Dendritic cell treated with granulocyte-macrophage colony-stimulating factor and Interleukin-4, amounts not matched to agents 40 ng/mL and 50 ng/mL, for 4 days (primary cell): ENCODE results near the gene SIM2.
"Not testable (repeated sequence)": the region's sequence is repeated elsewhere in the genome, so short reads cannot be mapped to it uniquely, and the experiment has no call there.

Source experiments
- H3K27ac Mint-ChIP-seq: one replicate; pipeline ENCODE4 v1.8.0; 2022; ENCODE audit warnings: mild to moderate bottlenecking, mixed read lengths
- H3K27me3 Mint-ChIP-seq: one replicate; pipeline ENCODE4 v1.8.0; 2022; ENCODE audit warnings: mild to moderate bottlenecking, mixed read lengths
- H3K36me3 Mint-ChIP-seq: one replicate; pipeline ENCODE4 v1.8.0; 2022; ENCODE audit warnings: low read depth, mixed read lengths
- H3K4me1 Mint-ChIP-seq: one replicate; pipeline ENCODE4 v1.8.0; 2022; ENCODE audit warnings: low read depth, mixed read lengths
- H3K4me3 Mint-ChIP-seq: one replicate; pipeline ENCODE4 v1.8.0; 2022; ENCODE audit warnings: mild to moderate bottlenecking, moderate library complexity, mixed read lengths
- H3K9me3 Mint-ChIP-seq: one replicate; pipeline ENCODE4 v1.8.0; 2022; ENCODE audit warnings: mixed read lengths
- intact Hi-C: fragments of 100-400 bp; cut with micrococcal nuclease; formaldehyde crosslinking; loops from one replicate; pipeline ENCODE4 v1.15.0; 2022

The SIM2 gene

GRCh38 chr21:36698981-36699545, at the start of gene SIM2:
Gene SIM2, plus strand, starts transcription at chr21:36699115. Its CDS starts 632 bp downstream, at chr21:36699747.
- intact Hi-C loops, result no loop called here
- no peaks in the 10 kb centered on the region for H3K36me3 Mint-ChIP-seq
- peaks cover 8% of the 10 kb centered on the region for H3K4me1 Mint-ChIP-seq
- H3K9me3 Mint-ChIP-seq, result no peaks in the 10 kb centered on the region
- H3K4me3 Mint-ChIP-seq, result no peak within 1 kb of the TSS
- H3K27me3 Mint-ChIP-seq, result peaks cover 96% of the 10 kb centered on the region
- H3K27ac Mint-ChIP-seq, result no peak within 1 kb of the TSS

DNA sequence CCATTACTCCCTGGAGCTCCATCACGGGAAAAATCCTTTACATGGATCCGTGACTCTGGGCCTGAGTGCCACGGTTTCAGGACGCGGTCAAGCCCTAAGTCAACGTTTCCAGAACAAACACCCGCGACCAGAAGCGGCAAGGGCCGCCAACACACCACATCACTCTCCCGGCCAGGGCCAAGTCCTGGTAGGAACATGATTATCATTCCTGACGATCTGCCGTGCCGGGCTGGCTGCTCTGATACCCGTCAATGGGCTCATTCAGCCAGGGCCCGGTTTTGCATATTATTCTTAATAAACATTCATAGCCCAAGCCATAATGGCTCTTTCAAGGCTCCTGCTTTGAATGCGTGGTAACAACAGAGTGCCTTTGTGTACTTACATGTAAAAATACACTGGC, 44.6 kb upstream of the SIM2 start:
- intact Hi-C loops, result no loop called here
- Mint-ChIP-seq H3K27ac (no peak overlapping the region), H3K36me3 (no peaks in the 10 kb centered on the region), H3K4me1 (no peaks in the 10 kb centered on the region), H3K9me3 (no peaks in the 10 kb centered on the region), H3K27me3 (peaks cover 3% of the 10 kb centered on the region), H3K4me3 (no peak overlapping the region)

GRCh38 chr21:36654796-36655325, 44.1 kb upstream of the SIM2 start:
- intact Hi-C loops, result no loop called here
- Mint-ChIP-seq H3K27me3 (peaks cover 3% of the 10 kb centered on the region), H3K27ac (no peak overlapping the region), H3K36me3 (no peaks in the 10 kb centered on the region), H3K4me3 (no peak overlapping the region), H3K4me1 (no peaks in the 10 kb centered on the region), H3K9me3 (no peaks in the 10 kb centered on the region)

DNA sequence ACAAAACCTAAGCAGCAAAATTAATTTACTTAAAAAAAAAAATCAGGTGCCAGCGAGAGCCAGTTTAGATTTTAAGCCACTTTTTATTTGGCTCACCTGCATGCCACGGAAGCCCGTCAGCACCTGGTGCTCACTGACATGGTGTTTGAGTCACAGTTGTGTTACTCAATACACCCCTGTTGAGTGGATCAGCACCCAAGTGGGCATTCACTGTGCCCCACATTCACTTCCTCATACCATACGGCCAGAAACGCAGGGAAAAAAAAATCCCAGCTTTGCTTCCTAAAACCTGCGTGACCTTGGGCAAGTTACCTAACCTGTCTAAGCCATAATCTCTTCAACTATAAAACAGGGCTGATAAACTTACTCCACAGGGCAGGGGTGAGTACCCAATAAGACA, 42.8 kb upstream of the SIM2 start:
- Mint-ChIP-seq H3K9me3 (no peaks in the 10 kb centered on the region), H3K4me3 (no peak overlapping the region), H3K27ac (no peak overlapping the region), H3K4me1 (no peaks in the 10 kb centered on the region), H3K27me3 (peaks cover 8% of the 10 kb centered on the region), H3K36me3 (no peaks in the 10 kb centered on the region)
- intact Hi-C loops, result no loop called here

GRCh38 chr21:36657290-36657689, 41.6 kb upstream of the SIM2 start:
- peaks cover 12% of the 10 kb centered on the region for H3K27me3 Mint-ChIP-seq
- H3K36me3 Mint-ChIP-seq, H3K9me3 Mint-ChIP-seq: not testable (repeated sequence)

GRCh38 chr21:36657999-36658398, 40.9 kb upstream of the SIM2 start:
- Mint-ChIP-seq H3K9me3 (no peaks in the 10 kb centered on the region), H3K27me3 (peaks cover 13% of the 10 kb centered on the region)

More at GRCh38 chr21:36657290-36657689, 41.6 kb upstream of the SIM2 start:
- H3K4me1 Mint-ChIP-seq, H3K27ac Mint-ChIP-seq, intact Hi-C loops, H3K4me3 Mint-ChIP-seq: not testable (repeated sequence)

GRCh38 chr21:36658926-36659325, 40.0 kb upstream of the SIM2 start:
- no peaks in the 10 kb centered on the region for H3K36me3 Mint-ChIP-seq
- H3K4me1 Mint-ChIP-seq, result no peaks in the 10 kb centered on the region
- no peak overlapping the region for H3K4me3 Mint-ChIP-seq
- H3K27me3 Mint-ChIP-seq, result peaks cover 20% of the 10 kb centered on the region
- intact Hi-C loops, result no loop called here
- H3K9me3 Mint-ChIP-seq, result no peaks in the 10 kb centered on the region
- no peak overlapping the region for H3K27ac Mint-ChIP-seq

More at GRCh38 chr21:36657999-36658398, 40.9 kb upstream of the SIM2 start:
- no peaks in the 10 kb centered on the region for H3K36me3 Mint-ChIP-seq
- intact Hi-C loops, result no loop called here
- H3K4me1 Mint-ChIP-seq, result no peaks in the 10 kb centered on the region
- no peak overlapping the region for H3K27ac Mint-ChIP-seq
- H3K4me3 Mint-ChIP-seq, result no peak overlapping the region

DNA sequence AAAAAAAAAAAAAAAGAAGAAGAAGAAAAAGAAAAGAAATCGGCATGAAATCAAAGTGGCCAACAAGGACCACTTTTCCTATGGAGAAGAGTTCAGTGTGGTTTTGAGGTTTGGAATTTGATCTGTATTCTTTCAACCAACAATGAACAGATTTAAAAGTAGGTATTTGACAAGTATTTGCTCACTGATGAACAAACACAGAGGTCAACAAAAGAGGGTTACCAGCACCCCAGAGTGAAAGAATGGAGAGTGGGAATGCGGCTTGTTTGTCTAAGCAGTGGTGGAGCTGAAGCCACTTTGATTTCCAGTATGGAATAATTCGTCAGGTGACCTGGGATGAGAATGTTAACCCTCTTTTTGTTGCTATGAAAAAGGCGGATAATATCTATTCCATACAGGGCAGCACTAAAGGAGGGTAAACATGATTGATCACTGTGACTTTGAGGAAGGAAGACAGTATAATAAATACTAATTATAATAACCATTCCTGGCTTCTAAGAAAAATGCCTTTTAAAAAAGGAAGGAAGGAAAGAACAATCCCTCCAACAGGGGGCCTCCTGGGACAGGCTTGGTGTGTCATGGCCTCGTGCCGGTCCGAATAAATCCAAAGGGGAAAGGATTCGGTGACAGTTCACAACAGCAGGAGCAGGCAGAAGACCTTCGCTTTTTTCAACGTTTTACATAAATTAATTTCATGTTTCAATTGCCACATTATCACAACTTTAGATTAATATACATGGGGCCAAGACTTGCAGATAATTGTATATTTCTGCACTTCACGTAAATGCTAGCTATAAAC, 37.2 kb upstream of the SIM2 start:
- Mint-ChIP-seq H3K4me1 (no peaks in the 10 kb centered on the region), H3K27me3 (peaks cover 34% of the 10 kb centered on the region), H3K36me3 (no peaks in the 10 kb centered on the region), H3K9me3 (no peaks in the 10 kb centered on the region), H3K27ac (no peak overlapping the region), H3K4me3 (no peak overlapping the region)
- intact Hi-C loops, result no loop called here

DNA sequence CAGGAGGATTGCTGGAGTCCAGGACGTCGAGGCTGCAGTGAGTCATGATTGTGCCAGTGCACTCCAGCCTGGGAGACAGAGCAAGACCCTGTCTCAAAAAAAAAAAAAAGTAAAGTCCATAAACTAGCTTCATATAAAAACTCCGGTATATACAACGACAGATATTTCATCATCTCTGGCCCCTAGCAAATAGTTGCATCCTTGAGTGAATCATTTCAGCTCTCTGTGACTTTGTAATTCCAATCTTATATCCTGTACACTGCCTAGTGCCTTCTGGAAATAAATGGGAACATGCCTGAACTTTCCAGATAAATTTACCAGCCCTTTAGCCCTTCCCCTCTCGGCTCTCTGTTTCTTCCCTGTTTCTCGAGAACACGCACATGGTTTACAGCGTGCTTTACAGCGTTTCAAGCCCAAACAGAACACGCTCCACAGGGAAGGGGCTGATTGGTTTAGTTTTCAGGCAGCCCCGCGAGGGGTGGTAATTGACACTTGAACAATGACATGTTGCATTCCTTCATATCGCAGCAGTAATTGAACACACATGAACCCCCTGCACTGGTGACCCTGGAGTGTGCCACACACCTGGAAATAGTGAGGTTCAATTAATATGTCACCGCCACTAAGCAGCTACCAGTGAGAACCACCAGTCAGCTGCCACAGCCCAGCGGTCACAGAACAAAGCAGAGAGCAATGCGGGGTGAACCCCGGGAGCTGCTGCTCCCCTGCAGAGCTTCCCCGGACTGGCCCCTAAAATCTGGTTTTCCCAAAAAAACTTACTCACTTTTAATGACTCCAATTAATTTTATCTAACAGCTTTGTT, 35.7 kb upstream of the SIM2 start:
- peaks cover 41% of the 10 kb centered on the region for H3K27me3 Mint-ChIP-seq
- H3K27ac Mint-ChIP-seq, result no peak overlapping the region
- H3K4me1 Mint-ChIP-seq, result no peaks in the 10 kb centered on the region
- H3K9me3 Mint-ChIP-seq, result no peaks in the 10 kb centered on the region
- H3K4me3 Mint-ChIP-seq, result no peak overlapping the region
- H3K36me3 Mint-ChIP-seq, result no peaks in the 10 kb centered on the region
- intact Hi-C loops, result no loop called here

- Mint-ChIP-seq H3K9me3 (no peaks in the 10 kb centered on the region), H3K36me3 (no peaks in the 10 kb centered on the region), H3K27ac (no peak overlapping the region), H3K4me1 (no peaks in the 10 kb centered on the region), H3K4me3 (no peak overlapping the region), H3K27me3 (peaks cover 42% of the 10 kb centered on the region)
- intact Hi-C loops, result no loop called here
Observed at GRCh38 chr21:36664662-36664990, 34.3 kb upstream of the SIM2 start.

- Mint-ChIP-seq H3K4me3 (no peak overlapping the region), H3K27ac (no peak overlapping the region), H3K27me3 (peaks cover 39% of the 10 kb centered on the region), H3K9me3 (no peaks in the 10 kb centered on the region), H3K4me1 (no peaks in the 10 kb centered on the region), H3K36me3 (no peaks in the 10 kb centered on the region)
- intact Hi-C loops, result no loop called here
Observed at GRCh38 chr21:36665806-36666205, 33.1 kb upstream of the SIM2 start.

DNA sequence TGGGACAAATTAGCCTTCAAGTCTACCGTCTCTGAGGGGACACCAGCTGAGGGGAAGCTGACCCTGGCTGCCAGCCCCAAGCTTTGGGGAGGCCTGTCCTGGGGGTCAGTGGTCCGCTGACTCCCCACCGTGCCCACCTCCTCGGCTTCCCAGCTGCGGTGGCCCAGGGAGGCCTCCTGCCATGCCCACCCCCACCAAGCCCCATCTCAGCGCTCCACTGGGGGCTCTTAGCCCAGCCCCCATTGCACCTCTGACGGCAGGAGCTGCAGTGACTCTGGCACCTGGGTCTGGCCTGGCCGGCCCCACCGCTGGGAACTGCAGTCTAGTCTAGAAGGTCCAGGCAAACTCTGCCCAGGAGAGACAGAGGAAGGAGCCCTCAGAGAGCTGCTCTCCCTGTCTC, 30.2 kb upstream of the SIM2 start:
- Mint-ChIP-seq H3K27me3 (peaks cover 35% of the 10 kb centered on the region), H3K9me3 (no peaks in the 10 kb centered on the region), H3K27ac (no peak overlapping the region), H3K36me3 (no peaks in the 10 kb centered on the region), H3K4me3 (no peak overlapping the region), H3K4me1 (no peaks in the 10 kb centered on the region)
- intact Hi-C loops, result no loop called here

DNA sequence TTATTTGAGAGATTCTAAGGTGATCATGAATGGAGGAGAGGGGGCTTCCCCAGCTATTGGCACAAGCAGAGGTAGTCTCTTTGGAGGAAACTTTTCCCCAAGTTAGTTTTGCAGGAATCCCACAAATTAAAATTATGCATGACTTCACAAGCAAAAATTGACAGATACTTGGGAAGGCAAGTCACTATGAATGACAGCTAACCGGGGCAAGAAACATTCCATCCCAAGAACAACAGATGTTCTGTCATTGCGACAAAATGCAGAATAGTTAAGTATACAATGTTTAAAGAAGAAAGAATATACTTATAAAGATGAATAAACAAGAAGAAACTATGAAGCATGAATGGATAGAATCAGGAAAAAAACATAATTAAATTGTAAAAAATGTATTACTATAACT, 27.1 kb upstream of the SIM2 start:
- Mint-ChIP-seq H3K27me3 (peaks cover 28% of the 10 kb centered on the region), H3K9me3 (no peaks in the 10 kb centered on the region), H3K27ac (no peak overlapping the region), H3K4me1 (no peaks in the 10 kb centered on the region), H3K4me3 (no peak overlapping the region), H3K36me3 (no peaks in the 10 kb centered on the region)
- intact Hi-C loops, result loop anchor here (10.0 kb wide), 1 partner anchor 77 kb away; no protein-coding TSS in a partner anchor

- H3K4me3 Mint-ChIP-seq, H3K27ac Mint-ChIP-seq, H3K4me1 Mint-ChIP-seq, H3K9me3 Mint-ChIP-seq, H3K36me3 Mint-ChIP-seq: not testable (repeated sequence)
- intact Hi-C loops, result loop anchor here (10.0 kb wide), 1 partner anchor 77 kb away; no protein-coding TSS in a partner anchor
- H3K27me3 Mint-ChIP-seq, result peaks cover 31% of the 10 kb centered on the region
Observed at GRCh38 chr21:36672296-36672695, 26.6 kb upstream of the SIM2 start.
